Activated naive CD8-positive, alpha-beta T cell treated with anti-CD3 and anti-CD28 coated beads for 36 hours (primary cell): ENCODE data around the gene CILP2. TPM values are rescaled to one million over a fixed set of nuclear protein-coding genes. Genes with fewer than 3 reads are reported as not detected.

Experiments
- DNase-seq: peaks from one replicate; pipeline ENCODE4 v3.0.0; 2021
- H3K27ac Mint-ChIP-seq: one replicate; pipeline ENCODE4 v1.8.0; 2022; ENCODE audit warnings: mild to moderate bottlenecking, moderate library complexity, mixed read lengths
- H3K27me3 Mint-ChIP-seq: one replicate; pipeline ENCODE4 v1.8.0; 2022; ENCODE audit warnings: mild to moderate bottlenecking, mixed read lengths
- H3K36me3 Mint-ChIP-seq: one replicate; pipeline ENCODE4 v1.8.0; 2021; ENCODE audit warnings: mild to moderate bottlenecking, mixed read lengths
- H3K4me1 Mint-ChIP-seq: one replicate; pipeline ENCODE4 v1.8.0; 2021; ENCODE audit warnings: mixed read lengths
- H3K4me3 Mint-ChIP-seq: one replicate; pipeline ENCODE4 v1.8.0; 2022; ENCODE audit warnings: mild to moderate bottlenecking, moderate library complexity, mixed read lengths
- H3K9me3 Mint-ChIP-seq: one replicate; pipeline ENCODE4 v1.8.0; 2022; ENCODE audit warnings: mixed read lengths
- total RNA-seq, 2 experiments: library from RNA; stranded (reverse); gene quantifications; one replicate each; pipeline ENCODE4 v1.2.3, GENCODE V29; 2021

The CILP2 gene
- total RNA-seq, 2 experiments from 2014 or later = 0.18 to 0.23 TPM

DNA sequence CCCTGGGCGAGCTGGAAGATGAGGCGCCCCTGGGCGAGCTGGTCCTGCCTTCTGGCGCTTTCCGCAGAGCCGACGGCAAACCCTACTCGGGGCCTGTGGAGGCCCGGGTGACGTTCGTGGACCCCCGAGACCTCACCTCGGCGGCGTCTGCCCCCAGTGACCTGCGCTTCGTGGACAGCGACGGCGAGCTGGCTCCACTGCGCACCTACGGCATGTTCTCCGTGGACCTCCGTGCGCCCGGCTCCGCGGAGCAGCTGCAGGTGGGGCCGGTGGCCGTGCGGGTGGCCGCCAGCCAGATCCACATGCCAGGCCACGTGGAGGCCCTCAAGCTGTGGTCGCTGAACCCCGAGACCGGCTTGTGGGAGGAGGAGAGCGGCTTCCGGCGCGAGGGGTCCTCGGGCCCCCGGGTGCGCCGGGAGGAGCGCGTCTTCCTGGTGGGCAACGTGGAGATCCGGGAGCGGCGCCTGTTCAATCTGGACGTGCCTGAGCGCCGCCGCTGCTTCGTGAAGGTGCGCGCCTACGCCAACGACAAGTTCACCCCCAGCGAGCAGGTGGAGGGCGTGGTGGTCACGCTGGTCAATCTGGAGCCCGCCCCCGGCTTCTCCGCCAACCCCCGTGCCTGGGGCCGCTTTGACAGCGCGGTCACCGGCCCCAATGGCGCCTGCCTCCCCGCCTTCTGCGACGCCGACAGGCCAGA is 6.3 kb downstream of the CILP2 start:
- no peak overlapping the region for H3K27ac Mint-ChIP-seq
- DNase-seq = no peak
- H3K4me3 Mint-ChIP-seq = no peak overlapping the region
- H3K36me3 Mint-ChIP-seq = no peaks in the 10 kb centered on the region
- H3K9me3 Mint-ChIP-seq = no peaks in the 10 kb centered on the region
- peaks cover 9% of the 10 kb centered on the region for H3K4me1 Mint-ChIP-seq
- H3K27me3 Mint-ChIP-seq = peaks cover 3% of the 10 kb centered on the region

GRCh38 chr19:19544954-19545591 is 7.0 kb downstream of the CILP2 start:
- no peaks in the 10 kb centered on the region for H3K9me3 Mint-ChIP-seq
- no peak for DNase-seq
- no peak overlapping the region for H3K4me3 Mint-ChIP-seq
- H3K27ac Mint-ChIP-seq = no peak overlapping the region
- peaks cover 3% of the 10 kb centered on the region for H3K27me3 Mint-ChIP-seq
- H3K36me3 Mint-ChIP-seq = no peaks in the 10 kb centered on the region
- H3K4me1 Mint-ChIP-seq = peaks cover 9% of the 10 kb centered on the region

GRCh38 chr19:19545707-19546106 is 7.6 kb downstream of the CILP2 start:
- no peak for DNase-seq
- no peak overlapping the region for H3K4me3 Mint-ChIP-seq
- no peaks in the 10 kb centered on the region for H3K9me3 Mint-ChIP-seq
- H3K4me1 Mint-ChIP-seq = peaks cover 7% of the 10 kb centered on the region
- H3K27ac Mint-ChIP-seq = no peak overlapping the region
- peaks cover 3% of the 10 kb centered on the region for H3K27me3 Mint-ChIP-seq
- no peaks in the 10 kb centered on the region for H3K36me3 Mint-ChIP-seq

- Mint-ChIP-seq H3K27me3 (peaks cover 3% of the 10 kb centered on the region), H3K36me3 (no peaks in the 10 kb centered on the region), H3K4me1 (peaks cover 3% of the 10 kb centered on the region), H3K9me3 (no peaks in the 10 kb centered on the region), H3K4me3 (no peak overlapping the region), H3K27ac (no peak overlapping the region)
- no peak for DNase-seq
Measured at GRCh38 chr19:19546751-19547162, 8.7 kb downstream of the CILP2 start.

- no peaks in the 10 kb centered on the region for H3K36me3 Mint-ChIP-seq
- no peak overlapping the region for H3K4me3 Mint-ChIP-seq
- H3K27ac Mint-ChIP-seq = no peak overlapping the region
- H3K27me3 Mint-ChIP-seq = no peaks in the 10 kb centered on the region
- no peaks in the 10 kb centered on the region for H3K4me1 Mint-ChIP-seq
- H3K9me3 Mint-ChIP-seq = no peaks in the 10 kb centered on the region
- no peak for DNase-seq
Measured at GRCh38 chr19:19547674-19548336, 9.7 kb downstream of the CILP2 start.

DNA sequence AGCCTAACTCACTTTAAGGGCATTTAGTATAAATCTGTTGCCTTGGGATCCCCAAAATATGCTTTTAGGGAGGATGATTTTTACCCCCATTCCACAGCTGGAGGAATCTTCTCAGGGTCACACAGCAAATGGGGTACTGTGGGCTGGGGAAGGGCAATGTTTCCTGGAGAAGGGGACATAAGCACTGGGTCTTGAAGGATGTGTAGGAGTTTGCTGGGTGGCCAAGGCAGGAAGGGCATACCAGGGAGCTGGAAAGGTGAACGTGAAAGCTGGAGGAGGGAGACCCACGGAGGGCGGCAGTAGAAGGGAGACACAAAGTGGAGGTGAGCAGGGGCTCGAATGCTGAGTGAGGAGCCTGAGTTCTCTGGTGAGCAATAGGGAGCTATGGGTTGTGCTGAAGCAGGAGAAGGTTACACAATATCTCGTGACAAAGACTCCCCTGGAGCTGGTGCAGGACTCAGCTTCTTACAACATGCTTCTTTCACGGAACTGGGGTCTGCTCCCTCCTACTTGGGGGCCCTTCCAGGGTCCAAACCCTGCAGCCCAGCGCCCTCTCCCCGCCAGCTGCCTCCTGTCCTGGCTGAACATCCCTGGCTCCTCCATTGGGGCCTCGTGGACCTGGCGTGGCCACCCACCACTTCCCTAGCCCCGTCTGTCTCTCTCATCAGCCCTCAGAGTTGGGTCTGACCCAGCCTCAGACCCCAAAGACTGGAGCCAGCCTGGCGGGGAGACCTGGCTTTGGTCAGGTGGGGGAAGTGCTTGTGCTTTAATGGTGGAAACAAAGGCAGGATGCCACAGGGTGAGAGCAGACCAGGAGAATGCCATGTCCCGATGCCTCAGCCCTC is 11.1 kb downstream of the CILP2 start:
- no peak overlapping the region for H3K27ac Mint-ChIP-seq
- H3K4me3 Mint-ChIP-seq = no peak overlapping the region
- no peaks in the 10 kb centered on the region for H3K4me1 Mint-ChIP-seq
- no peak for DNase-seq
- no peaks in the 10 kb centered on the region for H3K9me3 Mint-ChIP-seq
- no peaks in the 10 kb centered on the region for H3K27me3 Mint-ChIP-seq
- H3K36me3 Mint-ChIP-seq = no peaks in the 10 kb centered on the region

DNA sequence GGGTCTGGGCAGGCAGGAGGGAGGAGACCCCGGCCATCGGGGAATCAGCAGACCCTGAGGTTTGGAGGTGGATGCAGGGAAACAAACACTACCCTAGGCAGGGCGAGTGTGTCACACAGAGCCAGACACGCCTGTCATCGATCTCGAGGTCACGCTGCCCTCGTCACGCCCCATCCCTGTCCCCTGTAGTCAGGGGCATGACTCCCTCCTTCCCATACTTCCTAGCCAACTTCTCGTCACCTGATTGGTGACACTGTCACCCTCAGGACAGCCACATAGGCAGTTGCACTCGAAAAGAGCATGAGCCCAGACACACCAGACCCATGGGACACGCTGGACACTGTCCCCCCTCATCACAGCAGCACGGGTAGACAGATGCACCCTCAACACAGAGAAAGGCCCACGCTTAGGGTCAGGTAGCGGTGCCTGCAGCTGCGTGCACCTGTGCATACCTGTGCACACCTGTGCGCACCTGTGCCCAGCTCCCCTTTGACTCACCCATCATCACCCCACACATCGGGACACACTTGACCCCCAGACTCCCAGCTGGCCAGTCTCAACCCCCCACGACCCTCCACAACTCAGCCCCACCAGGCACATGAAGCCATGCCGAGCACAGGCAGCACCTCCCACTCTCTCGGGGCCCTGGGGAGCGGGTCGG is 11.9 kb downstream of the CILP2 start:
- H3K9me3 Mint-ChIP-seq = no peaks in the 10 kb centered on the region
- DNase-seq = no peak
- H3K4me3 Mint-ChIP-seq = no peak overlapping the region
- no peaks in the 10 kb centered on the region for H3K4me1 Mint-ChIP-seq
- H3K36me3 Mint-ChIP-seq = no peaks in the 10 kb centered on the region
- H3K27me3 Mint-ChIP-seq = no peaks in the 10 kb centered on the region
- no peak overlapping the region for H3K27ac Mint-ChIP-seq

- Mint-ChIP-seq H3K4me3 (no peak overlapping the region), H3K9me3 (no peaks in the 10 kb centered on the region), H3K4me1 (no peaks in the 10 kb centered on the region), H3K27ac (no peak overlapping the region), H3K36me3 (no peaks in the 10 kb centered on the region), H3K27me3 (no peaks in the 10 kb centered on the region)
- DNase-seq = no peak
Measured at GRCh38 chr19:19550485-19550929, 12.4 kb downstream of the CILP2 start.

DNA sequence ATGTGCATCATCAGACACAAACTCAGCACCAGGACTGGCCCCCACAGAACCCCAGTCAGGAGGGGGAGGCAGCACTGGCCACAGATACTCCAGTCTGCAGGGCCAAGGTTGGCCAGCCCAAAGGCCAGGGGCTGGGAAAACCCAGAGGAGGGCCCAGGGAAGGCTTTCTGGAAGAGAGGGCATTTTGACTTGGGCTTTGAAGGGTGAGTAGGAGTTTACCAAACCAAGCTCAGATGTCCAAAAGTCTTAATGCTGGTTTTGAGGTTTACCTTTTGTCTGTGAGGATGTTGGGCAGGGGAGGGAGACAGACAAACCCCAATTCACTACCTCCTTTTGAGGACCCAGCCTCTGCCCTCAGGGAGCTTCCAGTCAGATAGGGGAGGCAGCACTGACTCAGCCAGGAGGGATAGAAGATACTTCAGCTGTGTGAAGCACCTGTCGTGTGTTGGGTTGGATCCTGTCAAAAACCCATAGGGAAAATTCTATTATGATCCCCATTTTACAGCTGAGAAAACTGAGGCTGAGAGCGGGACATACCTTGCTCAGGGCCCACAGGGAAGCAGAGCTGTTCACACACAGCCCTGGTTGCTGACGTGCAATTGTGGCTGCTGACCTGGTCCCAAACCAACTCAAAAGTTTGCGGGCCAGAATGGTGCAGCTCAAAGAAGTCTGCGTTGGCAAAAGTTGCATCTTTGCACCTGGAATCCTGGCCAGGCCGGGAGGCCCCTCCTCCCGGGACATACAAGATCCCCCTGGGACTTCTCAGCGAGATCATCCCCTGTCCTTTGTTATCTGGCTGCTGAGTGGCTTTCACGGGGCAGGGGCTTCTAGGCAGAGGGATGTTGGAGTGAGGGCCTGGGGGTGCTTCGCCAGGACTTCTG is 13.1 kb downstream of the CILP2 start:
- H3K27ac Mint-ChIP-seq = peak overlapping the region; percentile 45
- H3K36me3 Mint-ChIP-seq = no peaks in the 10 kb centered on the region
- no peaks in the 10 kb centered on the region for H3K9me3 Mint-ChIP-seq
- no peak overlapping the region for H3K4me3 Mint-ChIP-seq
- no peak for DNase-seq
- no peaks in the 10 kb centered on the region for H3K4me1 Mint-ChIP-seq
- H3K27me3 Mint-ChIP-seq = no peaks in the 10 kb centered on the region

DNA sequence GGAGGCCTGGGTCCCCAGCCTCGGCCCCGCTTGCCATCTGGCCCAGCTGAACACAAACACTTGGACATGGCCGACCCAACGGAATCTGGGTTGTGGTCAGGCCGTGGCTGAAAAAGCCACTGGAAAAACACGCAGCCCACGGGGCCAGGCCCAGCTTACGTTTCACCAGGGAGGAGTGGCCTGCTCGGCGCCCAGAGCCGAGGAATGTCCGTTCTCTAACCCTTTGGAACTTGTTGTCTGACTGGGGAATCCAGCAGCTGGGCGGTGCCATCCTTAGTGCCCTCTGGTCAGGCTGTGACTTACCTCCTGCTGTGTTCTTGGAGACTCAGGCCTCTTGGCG is 13.8 kb downstream of the CILP2 start:
- Mint-ChIP-seq H3K36me3 (no peaks in the 10 kb centered on the region), H3K4me1 (no peaks in the 10 kb centered on the region), H3K4me3 (no peak overlapping the region), H3K9me3 (no peaks in the 10 kb centered on the region), H3K27ac (no peak overlapping the region), H3K27me3 (no peaks in the 10 kb centered on the region)
- no peak for DNase-seq

DNA sequence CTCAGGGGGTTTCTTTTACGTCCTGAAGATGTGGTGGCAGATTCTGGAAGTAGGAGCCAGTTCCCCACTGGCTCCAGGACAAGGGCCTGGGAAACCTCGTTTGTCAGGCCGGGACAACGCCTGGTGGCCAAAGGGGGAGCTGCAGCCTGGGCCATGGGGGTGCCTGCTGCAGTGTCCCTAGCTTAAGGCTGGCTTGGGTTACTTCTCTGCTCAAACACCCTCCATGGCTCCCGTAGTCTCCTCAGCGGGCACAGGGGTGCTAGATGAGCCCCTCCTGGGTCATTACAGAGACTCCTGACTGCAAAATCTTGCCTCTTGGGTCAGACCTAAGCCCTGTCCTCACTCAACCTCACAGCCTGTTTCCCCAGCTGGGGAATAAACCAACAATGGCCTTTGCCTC is 14.7 kb downstream of the CILP2 start:
- Mint-ChIP-seq H3K9me3 (no peaks in the 10 kb centered on the region), H3K36me3 (no peaks in the 10 kb centered on the region), H3K4me3 (no peak overlapping the region), H3K4me1 (no peaks in the 10 kb centered on the region), H3K27me3 (no peaks in the 10 kb centered on the region), H3K27ac (no peak overlapping the region)
- DNase-seq = no peak

DNA sequence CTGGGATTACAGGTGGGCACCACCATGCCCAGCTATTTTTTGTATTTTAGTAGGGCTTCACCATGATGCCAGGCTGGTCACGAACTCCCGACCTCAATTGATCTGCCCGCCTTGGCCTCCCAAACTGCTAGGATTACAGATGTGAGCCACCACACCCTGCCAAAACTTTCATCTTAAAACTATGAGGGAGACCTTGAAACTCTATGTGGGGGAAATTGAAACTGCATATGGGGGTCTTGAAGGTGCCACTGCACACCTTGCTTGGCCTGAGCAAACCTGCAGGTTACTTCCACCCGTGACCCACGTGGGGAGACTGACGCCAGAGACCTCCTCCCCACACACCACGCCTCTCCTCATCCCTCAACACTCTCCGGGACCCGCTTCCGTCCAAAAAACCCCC is 15.6 kb downstream of the CILP2 start:
- Mint-ChIP-seq H3K36me3 (no peaks in the 10 kb centered on the region), H3K27ac (no peak overlapping the region), H3K27me3 (no peaks in the 10 kb centered on the region), H3K9me3 (no peaks in the 10 kb centered on the region), H3K4me3 (no peak overlapping the region), H3K4me1 (no peaks in the 10 kb centered on the region)
- DNase-seq = no peak

DNA sequence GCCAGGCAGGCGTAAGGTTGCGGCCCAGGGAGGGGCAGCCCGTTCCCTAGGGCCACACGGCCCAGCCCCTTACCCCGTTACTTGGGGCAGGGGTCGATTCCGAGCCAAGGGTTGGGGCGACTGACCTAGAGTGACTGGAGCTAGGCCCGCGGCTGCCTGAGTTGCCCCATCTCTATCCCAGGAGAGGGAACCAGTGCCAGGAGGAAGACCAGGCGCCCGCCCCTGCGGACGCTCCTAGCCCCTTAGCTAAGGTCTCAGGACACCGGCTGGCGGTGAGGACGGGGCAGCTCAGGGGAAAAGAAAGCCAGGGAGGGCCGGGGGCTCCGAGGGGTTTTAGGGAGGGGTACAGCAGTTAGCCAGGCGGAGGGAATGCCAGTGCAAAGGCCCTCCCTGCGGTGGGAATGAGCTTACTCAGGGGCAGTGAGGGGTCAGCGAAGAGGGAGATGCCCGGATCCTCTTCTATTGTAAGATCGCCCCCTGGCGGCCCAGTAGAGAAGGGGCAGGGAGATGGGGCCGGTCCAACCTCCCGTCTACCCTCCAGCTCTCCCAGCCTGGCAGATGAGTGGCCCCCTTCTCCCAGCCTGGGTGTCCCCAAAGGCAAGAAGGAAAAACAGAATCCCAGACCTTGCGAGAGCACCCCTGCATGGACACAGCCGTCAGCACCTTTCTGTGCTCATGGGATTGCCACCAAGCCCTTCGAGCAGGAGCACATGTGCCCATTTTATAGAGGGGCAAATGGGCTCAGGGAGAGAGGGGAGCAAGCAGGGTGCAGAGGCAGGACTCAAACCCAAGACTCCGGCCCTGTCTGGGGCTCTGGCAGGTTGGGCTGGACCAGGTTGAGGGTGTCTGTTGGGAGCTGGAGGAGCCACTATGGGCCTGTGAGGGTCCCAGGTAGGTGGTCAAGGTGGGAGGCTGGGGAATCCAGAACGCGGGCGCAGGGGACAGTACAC is 16.3 kb downstream of the CILP2 start:
- Mint-ChIP-seq H3K27ac (no peak overlapping the region), H3K4me3 (no peak overlapping the region), H3K9me3 (no peaks in the 10 kb centered on the region), H3K36me3 (no peaks in the 10 kb centered on the region), H3K4me1 (no peaks in the 10 kb centered on the region), H3K27me3 (no peaks in the 10 kb centered on the region)
- DNase-seq = peak; percentile 54
